Transverse colon (tissue), 4 donors: ENCODE measurements around the gene SNRNP48.
A peak's percentile ranks its signal among the peaks of the same experiment; 100 is the strongest.

Source experiments
- CTCF ChIP-seq, 5 experiments: fragments of 200-600 bp in 3 of 5; fragments of 450-650 bp in 2 of 5; sonication (generic) in 3 of 5; IDR thresholded peaks; 1 replicate in 2 of 5; 2 replicates in 3 of 5; pipeline ENCODE4 v1.5.1; 2016 to 2017; ENCODE audit warnings: antibody characterized with exemption in 5 of 5, inconsistent platforms in 3 of 5, mild to moderate bottlenecking in 2 of 5, moderate library complexity in 1 of 5
- EP300 ChIP-seq: sonication (generic); formaldehyde crosslinking; IDR thresholded peaks from one replicate; pipeline ENCODE4 v1.6.1; 2017; ENCODE audit warnings: antibody characterized with exemption, low read depth
- POLR2A ChIP-seq: fragments of 450-650 bp; IDR thresholded peaks from one replicate; pipeline ENCODE4 v1.6.1; 2016; ENCODE audit warnings: antibody characterized with exemption, mild to moderate bottlenecking, moderate library complexity
- POLR2AphosphoS5 ChIP-seq, 3 donors: sonication (generic); formaldehyde crosslinking; IDR thresholded peaks; one replicate each; pipeline ENCODE4 v1.6.1; 2016; ENCODE audit warnings: antibody characterized with exemption in 3 of 3

GRCh38 chr6:7589949-7590917 is at the start of gene SNRNP48:
- TF ChIP-seq POLR2AphosphoS5 (IDR thresholded peaks at IDR 0.05) = peak; percentile 90 to 95 (median 93)
- no peak for TF ChIP-seq CTCF (IDR thresholded peaks at IDR 0.05)
- peak; percentile 87 for TF ChIP-seq POLR2A
- no peak for TF ChIP-seq EP300
